Left ventricle myocardium inferior (tissue), 1 donor: ENCODE data around the gene SLC24A3. TPM values are rescaled to one million over a fixed set of nuclear protein-coding genes. Genes with fewer than 3 reads are reported as not detected.
A peak's percentile ranks its signal among the peaks of the same experiment; 100 is the strongest.

Experiments used
- DNase-seq: peaks from one replicate; pipeline ENCODE4 v3.0.0-alpha.2; 2020
- H3K27ac ChIP-seq: fragments of 200-600 bp; replicated peaks from 2 replicates; pipeline ENCODE4 v1.8.0; 2021
- H3K27me3 ChIP-seq: fragments of 200-600 bp; 2 replicates; pipeline ENCODE4 v1.8.0; 2021; ENCODE audit warnings: low read depth
- H3K36me3 ChIP-seq: fragments of 200-600 bp; 2 replicates; pipeline ENCODE4 v1.8.0; 2021
- H3K4me1 ChIP-seq: fragments of 200-600 bp; 2 replicates; pipeline ENCODE4 v1.8.0; 2021
- H3K4me3 ChIP-seq: fragments of 200-600 bp; 2 replicates; pipeline ENCODE4 v1.8.0; 2021; ENCODE audit warnings: mild to moderate bottlenecking, moderate library complexity
- H3K9me3 ChIP-seq: fragments of 200-600 bp; replicated peaks from 2 replicates; pipeline ENCODE4 v1.8.0; 2021
- CTCF ChIP-seq: fragments of 200-600 bp; IDR thresholded peaks from 2 replicates; pipeline ENCODE4 v1.8.0; 2021; ENCODE audit warnings: antibody characterized with exemption, mild to moderate bottlenecking, borderline replicate concordance
- intact Hi-C: fragments of 100-400 bp; cut with micrococcal nuclease; formaldehyde crosslinking; loops from one replicate; pipeline ENCODE4 v1.11.0; 2022
- total RNA-seq: library from RNA; stranded (reverse); fragmentation: NEBNext Ultra II Directional; extraction: Animal tissue kit (Norgen Biotek cat#: 25700); gene quantifications from one replicate; pipeline ENCODE4 v1.2.1, GENCODE V29; 2021
- donor health status: DM: no; HTN: yes; CAD: no; lungs with severe emphysema.

SLC24A3 gene
- total RNA-seq, 1 donor from 2014 or later: 1.3 TPM

- no peaks in the 10 kb centered on the region for H3K9me3 ChIP-seq
- TF ChIP-seq CTCF: no peak
- no peak overlapping the region for H3K4me3 ChIP-seq
- H3K27ac ChIP-seq: no peak overlapping the region
- intact Hi-C loops: no loop called here
- H3K27me3 ChIP-seq: no peaks in the 10 kb centered on the region
- no peaks in the 10 kb centered on the region for H3K4me1 ChIP-seq
- no peak for DNase-seq
- no peaks in the 10 kb centered on the region for H3K36me3 ChIP-seq
Measured at GRCh38 chr20:19727251-19727847, 514.9 kb downstream of the SLC24A3 start.

DNA sequence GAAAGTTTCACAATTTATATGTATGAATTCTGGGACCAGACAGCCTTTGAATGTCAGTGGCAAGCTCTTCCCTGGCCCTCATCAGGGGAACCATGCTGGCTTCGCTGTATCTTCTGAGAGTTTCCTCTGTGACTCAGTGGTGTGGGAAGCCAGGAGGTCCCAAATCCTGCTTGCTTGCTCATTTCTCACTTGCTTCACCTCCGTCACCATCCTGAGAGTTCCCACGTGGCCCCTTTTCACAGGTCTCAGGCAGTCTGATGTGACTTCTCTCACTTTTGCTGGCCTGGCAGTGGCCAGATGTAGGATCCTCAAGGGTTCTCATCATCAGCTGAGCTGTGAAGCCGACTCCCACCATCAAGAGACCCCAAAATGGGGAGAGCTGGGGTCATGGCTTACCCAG is 517.2 kb downstream of the SLC24A3 start:
- no peaks in the 10 kb centered on the region for H3K9me3 ChIP-seq
- no peak overlapping the region for H3K27ac ChIP-seq
- no peak overlapping the region for H3K4me3 ChIP-seq
- no peaks in the 10 kb centered on the region for H3K27me3 ChIP-seq
- H3K36me3 ChIP-seq: no peaks in the 10 kb centered on the region
- intact Hi-C loops: no loop called here
- no peak for DNase-seq
- TF ChIP-seq CTCF: no peak
- peaks cover 6% of the 10 kb centered on the region for H3K4me1 ChIP-seq

DNA sequence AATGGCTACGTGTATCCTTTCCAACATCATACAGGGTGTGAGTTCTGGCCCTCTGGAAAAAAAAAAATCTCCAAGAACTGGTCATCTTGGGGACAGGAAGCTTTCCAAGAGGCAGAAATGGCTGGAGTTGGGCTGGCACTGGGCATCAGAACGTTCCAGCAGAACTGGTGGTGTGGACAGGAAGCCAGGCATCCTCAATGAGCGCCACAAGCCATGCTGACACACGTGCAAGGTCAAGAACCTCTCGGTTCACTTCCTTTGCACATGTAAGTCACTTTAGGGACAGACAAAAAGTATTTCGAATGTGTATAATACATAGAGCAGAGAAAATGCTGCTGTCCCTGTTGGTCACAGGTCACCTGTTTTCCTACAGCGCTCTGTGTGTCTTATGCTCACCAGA is 518.3 kb downstream of the SLC24A3 start:
- H3K4me3 ChIP-seq: no peak overlapping the region
- no peak overlapping the region for H3K27ac ChIP-seq
- no peaks in the 10 kb centered on the region for H3K9me3 ChIP-seq
- H3K36me3 ChIP-seq: no peaks in the 10 kb centered on the region
- peaks cover 17% of the 10 kb centered on the region for H3K4me1 ChIP-seq
- no peaks in the 10 kb centered on the region for H3K27me3 ChIP-seq
- no peak for DNase-seq
- intact Hi-C loops: no loop called here
- no peak for TF ChIP-seq CTCF

DNA sequence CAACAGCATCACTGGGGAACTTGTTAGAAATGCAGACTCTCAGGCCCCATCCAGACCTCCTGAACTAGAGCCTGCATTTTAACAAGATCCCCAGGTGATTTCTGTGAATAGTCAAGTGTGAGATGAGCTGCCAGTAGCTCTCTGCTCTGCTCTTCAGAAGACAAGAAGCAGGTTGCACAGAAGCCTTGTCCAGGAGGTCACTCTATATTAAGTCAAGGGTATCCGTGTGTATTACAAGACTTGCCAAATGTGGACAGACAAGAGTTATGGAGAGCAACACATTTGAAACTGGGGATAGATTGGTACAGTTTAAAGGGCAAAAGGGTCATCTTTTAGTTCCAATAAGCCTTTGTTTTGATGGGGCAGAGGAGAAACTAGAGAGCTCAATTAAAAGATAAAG is 522.4 kb downstream of the SLC24A3 start:
- no peak overlapping the region for H3K4me3 ChIP-seq
- H3K36me3 ChIP-seq: no peaks in the 10 kb centered on the region
- H3K9me3 ChIP-seq: no peaks in the 10 kb centered on the region
- no peaks in the 10 kb centered on the region for H3K27me3 ChIP-seq
- DNase-seq: no peak
- intact Hi-C loops: no loop called here
- peaks cover 21% of the 10 kb centered on the region for H3K4me1 ChIP-seq
- TF ChIP-seq CTCF: no peak
- H3K27ac ChIP-seq: peak overlapping the region; percentile 66

- DNase-seq: peak; percentile 66
- intact Hi-C loops: no loop called here
- no peak for TF ChIP-seq CTCF
- Histone ChIP-seq H3K9me3 (no peaks in the 10 kb centered on the region), H3K27ac (peak overlapping the region; percentile 66), H3K27me3 (no peaks in the 10 kb centered on the region), H3K36me3 (no peaks in the 10 kb centered on the region), H3K4me1 (peaks cover 21% of the 10 kb centered on the region), H3K4me3 (no peak overlapping the region)
Measured at GRCh38 chr20:19735446-19735845, 523.0 kb downstream of the SLC24A3 start.

- no peaks in the 10 kb centered on the region for H3K9me3 ChIP-seq
- DNase-seq: no peak
- no peaks in the 10 kb centered on the region for H3K27me3 ChIP-seq
- intact Hi-C loops: no loop called here
- H3K36me3 ChIP-seq: no peaks in the 10 kb centered on the region
- H3K27ac ChIP-seq: no peak overlapping the region
- H3K4me1 ChIP-seq: peaks cover 21% of the 10 kb centered on the region
- TF ChIP-seq CTCF: no peak
- H3K4me3 ChIP-seq: no peak overlapping the region
Measured at GRCh38 chr20:19737025-19737424, 524.6 kb downstream of the SLC24A3 start.
